Activated effector memory CD4-positive, alpha-beta T cell treated with anti-CD3 and anti-CD28 coated beads, Interleukin-2, amount 50 U/mL, for 16 hours (primary cell): ENCODE measurements around the gene CFAP46.

Source experiments
- DNase-seq: peaks from one replicate; pipeline ENCODE4 v3.0.0-alpha.2; 2020

The CFAP46 gene

DNA sequence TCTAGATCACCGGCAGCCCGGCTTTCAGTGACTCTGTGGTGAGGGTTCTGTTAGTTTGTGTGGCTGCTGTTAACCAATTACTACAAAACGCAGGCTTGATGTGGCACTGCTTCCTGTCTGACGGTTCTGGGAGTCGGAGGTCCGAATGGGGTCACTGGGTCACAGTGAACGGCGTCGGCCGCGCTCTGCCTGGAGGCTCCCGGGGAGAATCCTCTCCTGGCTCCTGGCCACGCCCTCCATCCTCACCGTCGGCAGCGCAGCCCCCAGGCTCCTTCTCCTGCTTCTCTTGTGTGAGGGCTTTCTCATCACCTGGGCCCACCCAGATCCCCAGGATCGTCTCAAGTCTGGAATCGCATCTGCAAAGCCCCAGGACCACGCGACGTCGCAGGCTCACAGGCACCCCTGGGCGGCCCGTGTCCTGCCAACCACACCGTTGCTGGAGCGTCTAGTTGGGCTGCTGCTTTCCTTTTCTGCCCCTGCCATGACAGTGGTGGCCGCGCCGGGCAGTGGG, 124.6 kb downstream of the CFAP46 start:
- DNase-seq, result peak; percentile 46

DNA sequence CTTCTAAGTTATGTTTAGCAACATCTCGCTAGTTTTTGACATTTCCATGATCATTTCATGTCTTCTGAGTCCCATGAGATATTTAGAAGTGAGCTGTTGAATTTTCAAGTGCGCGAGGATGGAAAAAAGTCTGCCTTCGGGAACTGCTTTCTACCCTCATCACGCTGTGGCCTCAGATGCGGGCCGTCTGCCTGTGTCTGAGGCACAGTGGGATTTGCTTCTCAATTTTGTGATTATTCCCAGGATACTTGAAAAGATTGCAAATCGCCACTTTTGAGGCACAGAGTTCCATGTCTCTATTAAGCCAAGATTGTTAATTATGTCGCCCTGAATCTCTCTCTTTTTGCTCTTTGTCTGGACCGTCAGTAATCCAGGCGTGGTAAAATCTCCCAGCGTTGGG, 125.7 kb downstream of the CFAP46 start:
- DNase-seq, result peak; percentile 8

DNA sequence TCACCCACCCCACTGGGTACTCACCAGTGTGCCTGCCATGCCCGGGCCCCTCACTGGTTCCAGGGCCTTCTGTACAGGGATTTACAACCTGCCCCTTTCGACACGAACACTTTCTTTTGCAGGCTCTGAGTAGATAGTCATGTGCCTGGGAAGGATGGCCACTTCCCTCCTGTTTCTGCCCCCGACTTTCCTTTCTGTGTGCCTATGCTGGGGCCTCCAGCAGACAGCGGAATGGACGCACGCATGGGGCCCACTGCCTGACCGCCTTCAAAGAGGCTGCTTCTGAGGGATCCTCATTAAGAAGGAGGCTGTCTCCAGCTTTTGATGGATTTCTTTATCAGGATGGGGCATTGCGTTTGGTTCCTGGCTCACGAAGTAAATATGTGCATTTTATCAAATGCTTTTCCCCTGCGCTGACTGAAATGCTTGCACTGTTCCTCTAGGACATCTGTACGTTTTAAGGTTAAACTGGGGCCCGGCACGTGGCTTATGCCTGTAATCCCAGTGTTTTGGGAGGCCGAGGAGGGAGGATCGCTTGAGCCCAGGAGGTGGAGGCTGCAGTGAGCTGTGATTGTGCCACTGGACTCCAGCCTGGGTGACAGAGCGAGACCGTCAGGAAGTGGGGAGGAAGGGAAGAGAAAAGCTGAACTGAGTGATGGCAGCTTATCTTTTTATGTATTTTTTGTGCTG, 127.1 kb downstream of the CFAP46 start:
- peak; percentile 42 for DNase-seq

DNA sequence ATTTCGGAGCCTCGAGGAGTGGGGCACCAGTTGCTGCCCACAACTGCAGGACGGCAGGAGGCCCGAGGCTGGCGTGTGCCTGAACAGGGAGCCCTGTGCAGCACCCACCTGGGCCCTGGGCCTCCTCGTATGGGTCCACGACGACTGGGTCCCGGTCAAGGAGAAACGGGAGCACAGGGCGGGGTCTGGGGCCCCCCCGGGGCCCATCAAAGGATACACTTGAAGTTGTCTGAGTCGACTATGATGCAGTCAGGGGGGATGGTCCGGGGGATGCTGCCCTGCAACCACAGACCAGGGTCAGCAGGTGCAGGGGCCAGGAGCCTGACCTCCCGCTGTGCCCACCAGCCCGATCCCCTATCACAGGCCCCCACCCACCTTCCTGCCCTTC, 127.9 kb downstream of the CFAP46 start:
- DNase-seq, result peak; percentile 39

DNA sequence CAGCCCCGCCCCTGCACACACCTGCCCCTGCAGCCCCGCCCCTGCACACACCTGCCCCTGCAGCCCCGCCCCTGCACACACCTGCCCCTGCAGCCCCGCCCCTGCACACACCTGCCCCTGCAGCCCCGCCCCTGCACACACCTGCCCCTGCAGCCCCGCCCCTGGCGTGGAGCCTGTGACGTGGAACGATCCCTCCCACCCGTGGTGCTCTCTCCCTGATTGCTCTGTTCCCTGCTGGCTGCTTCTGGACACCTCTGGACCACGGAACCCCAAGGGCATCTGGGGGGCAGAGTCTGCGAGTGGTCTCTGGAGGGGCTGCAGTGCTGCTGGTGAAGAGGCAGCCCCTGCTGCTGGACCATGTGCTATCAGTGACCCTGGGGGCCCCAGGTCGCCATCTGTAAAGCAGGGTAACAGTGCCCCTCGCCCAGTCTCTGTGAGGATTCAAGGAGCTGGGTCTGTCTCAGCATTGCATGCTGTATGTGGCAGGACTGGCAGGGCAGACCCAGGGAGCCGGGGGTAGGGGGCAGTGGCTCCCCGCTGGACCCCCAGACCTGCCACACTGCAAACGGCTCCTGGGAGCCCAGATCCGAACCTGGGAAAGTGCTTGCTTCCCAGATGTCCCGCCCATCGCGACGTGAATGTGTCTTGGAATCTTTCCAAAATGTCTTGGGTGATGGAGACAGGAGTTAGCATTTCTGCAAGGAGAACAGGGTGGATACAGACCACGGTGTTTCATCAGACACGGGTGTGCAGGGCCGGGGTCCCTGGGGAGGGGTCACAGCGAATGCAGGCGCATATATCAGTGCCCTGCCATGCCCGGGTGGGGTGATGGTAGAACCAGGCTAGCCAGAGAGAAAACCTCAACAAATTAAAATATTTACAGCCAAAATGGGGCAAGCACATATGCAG, 128.6 kb downstream of the CFAP46 start:
- DNase-seq, result peak; percentile 28

DNA sequence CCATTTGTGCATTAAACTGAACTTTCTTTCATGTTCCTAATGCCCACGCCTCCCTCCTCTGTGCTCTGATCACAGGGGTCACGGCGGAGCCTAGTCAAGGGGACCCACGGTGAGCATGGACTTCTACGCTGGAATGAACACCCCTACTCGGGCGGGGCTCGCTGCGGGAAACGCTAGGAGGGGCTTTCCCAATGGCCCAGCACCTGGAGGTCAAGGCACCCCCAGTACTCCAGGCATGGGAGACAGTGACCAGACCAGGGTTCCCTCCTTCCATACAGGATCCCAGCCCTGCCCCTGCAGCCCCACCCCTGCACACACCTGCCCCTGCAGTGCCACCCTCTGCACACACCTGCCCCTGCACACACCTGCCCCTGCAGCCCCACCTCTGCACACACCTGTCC, 129.4 kb downstream of the CFAP46 start:
- no peak for DNase-seq

DNA sequence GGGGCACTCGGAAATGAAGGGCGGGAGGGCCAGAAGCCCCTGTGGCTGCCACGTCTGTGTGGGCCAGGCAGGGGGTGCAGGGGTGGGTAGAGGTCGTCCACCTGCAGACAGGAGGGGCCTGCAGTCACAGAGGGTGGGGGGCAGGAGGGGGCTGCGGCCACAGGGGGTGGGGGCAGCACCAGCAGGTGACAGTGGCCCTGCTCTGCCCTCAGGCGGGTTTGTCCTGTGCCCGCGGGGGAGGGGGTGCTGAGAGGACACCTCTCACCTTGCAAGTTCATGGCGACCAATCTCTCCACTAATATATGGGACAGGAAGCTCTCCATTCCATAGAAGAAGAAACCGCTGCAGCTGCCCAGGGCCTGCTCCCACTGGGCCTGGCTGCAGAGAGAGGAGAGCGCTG, 129.8 kb downstream of the CFAP46 start:
- no peak for DNase-seq

DNA sequence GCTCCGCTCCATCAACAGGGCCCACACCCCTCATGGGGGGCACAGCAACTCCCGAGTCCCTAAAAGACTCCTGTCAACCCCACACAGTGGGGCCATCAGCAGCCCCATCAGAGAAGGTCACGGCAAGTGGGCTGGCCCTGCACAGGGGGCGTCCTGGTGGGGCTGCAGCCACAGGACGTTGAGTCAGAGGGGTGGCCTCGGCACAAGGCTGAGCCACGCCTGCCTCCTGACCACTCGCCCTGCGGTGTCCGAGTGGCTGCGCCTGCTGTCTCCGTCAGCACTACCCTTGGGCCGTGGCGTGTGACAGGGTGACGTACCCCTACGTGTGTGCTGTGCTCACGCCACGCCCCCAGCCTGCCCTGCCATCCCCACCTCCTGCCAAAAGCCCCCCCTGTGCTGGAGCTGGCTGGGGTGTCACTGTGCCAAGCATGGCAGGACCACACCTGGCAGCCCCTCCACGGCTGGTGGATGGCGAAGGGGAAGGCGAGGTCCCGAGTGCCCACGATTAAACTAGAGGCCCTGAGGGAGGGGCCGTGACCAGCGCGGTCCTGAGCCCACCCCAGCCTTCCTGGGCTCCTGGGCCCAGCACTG, 130.4 kb downstream of the CFAP46 start:
- no peak for DNase-seq

DNA sequence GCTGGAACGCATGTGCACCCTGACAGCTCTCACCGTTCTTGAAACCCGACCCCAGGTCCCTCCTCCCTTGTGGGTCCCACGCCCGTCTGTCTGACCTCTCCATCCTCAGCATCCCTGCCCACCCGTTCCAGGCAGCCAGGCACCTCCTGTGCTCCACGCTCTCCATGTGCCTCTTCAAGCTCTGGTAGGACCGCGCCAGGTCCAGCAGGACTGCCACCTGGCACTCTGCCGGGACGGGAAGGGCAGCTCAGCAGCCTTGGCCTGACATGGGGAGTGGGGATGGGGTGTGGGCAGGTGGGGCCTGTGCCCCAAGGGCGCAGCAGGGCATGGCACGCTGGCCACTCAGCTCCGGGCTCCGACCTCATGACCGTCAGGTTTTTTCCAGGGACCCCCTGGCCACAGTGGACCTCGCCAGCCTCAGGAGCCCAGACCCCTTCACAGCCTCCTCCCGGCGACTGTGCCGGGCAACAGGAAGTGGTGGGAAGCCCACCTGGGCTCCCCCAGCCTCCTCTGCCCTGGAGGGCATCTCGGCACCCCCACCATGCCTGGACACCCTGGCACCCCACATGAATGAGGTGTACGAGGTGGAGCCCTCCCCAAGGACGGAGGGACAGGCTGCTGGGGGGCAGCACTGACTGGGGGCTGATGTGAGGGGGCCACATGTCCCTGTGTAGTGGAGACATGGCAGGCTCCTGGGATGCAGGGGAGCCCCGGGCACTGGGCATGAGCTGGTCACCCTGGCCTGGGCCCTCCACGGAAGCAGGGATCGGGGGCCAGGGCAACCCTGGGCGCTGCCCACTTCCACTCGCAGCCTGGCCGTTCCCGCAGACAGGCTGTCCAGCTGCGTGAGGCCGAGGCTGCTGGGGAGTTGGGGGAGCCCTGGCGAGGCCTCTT, 131.3 kb downstream of the CFAP46 start:
- DNase-seq, result no peak

DNA sequence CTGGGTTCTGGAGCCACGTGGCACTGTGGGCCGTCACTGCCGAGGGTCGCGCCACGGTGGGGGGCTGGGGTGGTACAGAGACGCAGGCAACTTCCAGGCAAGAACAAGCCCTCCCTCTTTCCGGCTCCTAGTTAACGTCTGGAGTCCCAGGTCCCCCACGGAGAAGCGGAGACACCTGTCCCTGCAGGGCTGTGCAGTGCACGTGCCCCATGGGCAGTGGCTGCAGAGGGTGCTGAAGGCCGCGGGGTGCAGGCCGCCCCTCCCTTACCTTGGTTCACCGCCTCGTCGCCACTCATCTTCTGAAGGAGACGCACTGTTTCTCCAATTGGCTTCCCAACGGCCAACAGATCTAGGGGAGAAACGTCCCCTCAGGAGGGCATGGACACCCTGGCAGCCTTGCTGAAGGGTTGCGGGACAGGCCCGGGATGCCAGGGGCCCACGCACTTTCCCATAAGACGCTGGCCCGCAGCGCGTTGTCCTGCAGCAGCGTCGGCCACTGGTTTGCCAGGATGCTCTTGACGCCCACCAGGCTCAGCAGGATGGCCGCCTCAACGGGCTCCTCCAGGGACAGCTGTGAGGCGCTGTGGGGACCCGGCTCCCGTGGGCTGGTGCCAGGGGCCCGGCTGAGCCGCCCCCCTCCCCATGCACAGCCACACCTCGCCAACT, 132.1 kb downstream of the CFAP46 start:
- no peak for DNase-seq

DNA sequence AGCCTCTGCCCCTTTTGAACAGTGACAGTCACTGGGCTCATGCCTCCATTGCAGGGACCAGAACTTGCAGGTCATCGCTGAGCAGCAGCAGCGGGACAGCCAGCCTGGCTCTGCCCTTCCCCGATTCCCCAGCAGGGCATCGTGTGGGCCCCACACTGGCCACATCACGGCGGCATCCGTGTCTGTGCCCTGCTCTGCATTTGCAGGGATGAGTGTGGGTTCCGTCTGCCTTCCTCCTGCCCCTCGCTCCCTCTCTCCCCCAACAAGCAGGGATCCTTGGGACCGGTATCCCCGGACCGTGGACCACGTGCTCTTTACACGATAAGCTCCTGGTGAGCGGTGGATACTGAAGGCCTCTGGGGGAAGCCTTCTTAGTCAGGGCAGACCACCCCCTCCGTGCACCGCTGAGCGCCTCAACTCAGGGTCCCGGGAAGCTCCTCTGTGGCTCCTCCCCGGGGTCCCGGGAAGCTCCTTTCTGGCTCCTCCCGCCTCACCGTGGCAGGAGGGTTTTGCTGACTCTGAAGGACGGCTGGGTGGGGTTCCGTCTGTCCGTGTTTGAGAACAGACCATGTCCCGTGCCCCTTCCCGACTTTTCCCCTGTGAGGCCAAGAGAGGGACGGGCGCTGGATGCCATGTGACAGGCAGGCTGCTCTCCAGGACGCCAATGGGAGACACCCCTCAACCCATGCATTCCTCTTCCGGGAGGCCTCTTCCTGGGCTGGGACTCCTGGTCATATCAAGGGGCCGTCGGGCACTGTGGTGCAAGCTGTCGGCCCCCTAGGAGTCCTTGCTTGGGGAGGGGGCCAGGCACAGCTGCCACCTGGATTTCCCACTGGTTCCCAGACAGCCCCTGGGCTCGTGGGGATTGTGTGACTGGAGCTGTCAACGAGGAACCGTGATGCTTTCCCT, 132.9 kb downstream of the CFAP46 start:
- no peak for DNase-seq

DNA sequence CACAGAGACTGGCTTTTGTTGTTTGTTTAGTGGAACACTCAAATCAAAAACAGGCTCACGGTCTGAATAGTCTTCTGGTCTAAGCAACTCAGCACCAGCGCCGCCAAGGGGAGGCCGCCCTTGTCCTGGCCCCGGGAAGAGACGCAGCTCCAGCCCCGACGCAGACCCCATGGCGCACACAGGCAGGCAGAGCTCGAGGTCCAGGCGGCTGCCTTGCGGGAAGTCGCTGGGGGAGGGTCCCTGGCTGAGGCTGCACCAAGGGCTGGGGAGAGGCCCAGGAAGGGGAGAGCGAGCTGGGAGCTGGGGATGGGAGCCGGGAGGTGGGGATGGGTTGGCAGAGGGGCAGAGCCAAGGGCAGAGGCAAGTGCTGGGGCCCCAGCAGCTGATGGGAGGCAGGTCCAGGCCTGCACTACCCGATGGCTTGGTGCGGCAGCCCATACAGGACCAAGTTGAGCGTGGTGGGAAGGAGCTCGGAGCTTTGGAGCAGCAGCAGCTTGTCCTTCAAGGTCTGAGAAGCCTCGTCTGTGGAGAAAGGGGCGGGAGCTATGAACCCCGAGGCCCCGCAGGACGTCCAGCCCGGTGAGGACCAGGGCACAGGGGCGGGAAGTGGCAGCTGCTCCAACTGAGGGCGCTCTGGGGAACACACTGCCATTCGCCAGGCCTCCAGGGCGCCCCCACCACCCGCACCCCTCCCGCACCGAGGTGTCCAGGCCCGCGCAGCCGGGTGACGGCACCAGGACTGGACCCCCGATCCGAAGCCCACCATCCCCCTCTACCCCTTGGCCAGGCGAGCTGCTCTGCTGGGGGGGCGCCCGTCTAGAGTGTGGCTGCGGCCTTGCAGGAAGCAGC, 133.8 kb downstream of the CFAP46 start:
- no peak for DNase-seq

DNA sequence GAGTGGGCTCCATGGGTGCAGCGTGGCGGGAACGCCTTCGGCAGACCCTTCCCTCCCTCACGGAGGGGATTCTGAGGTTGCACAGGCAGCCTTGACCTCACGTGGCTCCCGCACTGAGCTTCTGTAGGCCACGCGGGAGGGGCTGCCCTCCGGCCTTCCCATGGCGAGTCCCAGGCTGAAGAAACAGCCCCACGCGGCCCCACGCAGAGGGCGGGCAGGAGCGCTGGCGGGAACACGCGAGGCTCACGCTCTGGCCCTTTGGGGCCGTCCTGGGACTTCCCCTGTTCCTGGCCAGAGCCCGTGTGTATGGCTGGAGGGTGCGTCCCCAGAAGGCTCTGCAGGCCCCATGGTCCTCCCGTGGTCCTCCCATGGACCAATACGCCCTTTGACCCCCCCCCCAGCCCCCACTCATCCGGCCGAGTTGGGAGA, 134.7 kb downstream of the CFAP46 start:
- DNase-seq, result no peak

DNA sequence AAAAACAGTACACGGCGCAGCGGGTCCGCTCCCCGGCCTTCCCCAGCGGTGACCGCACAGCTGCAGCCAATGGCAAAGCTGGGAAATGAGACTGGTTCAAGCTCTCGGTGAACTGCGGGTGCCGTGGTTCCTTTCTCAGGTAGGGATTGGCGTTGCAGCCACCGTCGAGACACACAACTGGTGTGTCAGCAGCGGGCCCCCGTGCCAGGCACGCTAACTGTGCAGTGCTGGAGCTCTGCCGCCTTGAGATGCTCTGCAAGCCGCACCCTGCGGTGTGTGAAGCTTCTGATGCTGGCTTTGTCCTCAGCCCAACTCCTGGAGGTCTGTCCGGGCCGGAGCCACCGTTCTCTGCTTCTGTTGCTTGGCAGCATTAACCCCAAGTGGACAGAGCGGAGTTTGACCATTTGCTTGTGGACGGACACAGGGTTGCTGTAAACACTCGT, 135.8 kb downstream of the CFAP46 start:
- no peak for DNase-seq

DNA sequence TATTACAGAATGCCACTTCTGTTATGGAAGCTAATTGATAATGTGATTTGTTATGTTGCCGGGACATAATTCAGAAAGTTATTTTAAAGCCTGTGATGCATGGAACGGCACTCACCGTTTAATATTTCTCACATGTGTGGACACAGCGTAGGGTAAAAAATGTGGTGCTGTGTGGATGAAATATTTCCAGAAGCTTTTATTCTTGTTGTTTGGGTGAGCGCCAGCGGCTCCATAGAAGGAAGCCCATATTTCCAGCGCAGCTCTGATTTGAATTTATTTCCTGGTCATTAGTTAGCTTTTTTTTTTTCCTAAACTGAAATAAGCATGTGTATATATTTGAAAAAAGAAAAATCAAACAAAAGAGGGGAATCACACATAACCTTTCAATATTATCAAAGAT, 136.3 kb downstream of the CFAP46 start:
- DNase-seq, result no peak

DNA sequence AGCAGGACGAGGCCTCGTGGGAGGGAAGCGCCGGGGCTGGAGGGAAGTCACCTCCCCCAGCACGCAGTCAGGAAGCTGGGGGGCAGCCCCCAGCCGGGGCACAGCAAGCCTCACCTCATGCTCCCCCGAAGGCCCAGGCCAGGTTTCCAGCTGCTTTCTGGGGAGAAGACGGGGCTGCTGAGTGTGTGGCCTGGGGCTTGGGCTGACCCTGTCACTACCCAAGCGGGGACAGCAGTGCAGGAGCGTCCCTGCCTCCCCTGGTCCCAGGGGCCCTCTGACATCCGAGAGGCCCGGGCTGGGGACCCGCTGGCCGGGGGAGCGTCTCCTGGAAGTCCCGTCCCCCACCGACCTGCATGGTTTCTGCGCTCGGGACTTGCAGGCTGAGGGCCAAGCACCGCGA, 136.8 kb downstream of the CFAP46 start:
- no peak for DNase-seq

DNA sequence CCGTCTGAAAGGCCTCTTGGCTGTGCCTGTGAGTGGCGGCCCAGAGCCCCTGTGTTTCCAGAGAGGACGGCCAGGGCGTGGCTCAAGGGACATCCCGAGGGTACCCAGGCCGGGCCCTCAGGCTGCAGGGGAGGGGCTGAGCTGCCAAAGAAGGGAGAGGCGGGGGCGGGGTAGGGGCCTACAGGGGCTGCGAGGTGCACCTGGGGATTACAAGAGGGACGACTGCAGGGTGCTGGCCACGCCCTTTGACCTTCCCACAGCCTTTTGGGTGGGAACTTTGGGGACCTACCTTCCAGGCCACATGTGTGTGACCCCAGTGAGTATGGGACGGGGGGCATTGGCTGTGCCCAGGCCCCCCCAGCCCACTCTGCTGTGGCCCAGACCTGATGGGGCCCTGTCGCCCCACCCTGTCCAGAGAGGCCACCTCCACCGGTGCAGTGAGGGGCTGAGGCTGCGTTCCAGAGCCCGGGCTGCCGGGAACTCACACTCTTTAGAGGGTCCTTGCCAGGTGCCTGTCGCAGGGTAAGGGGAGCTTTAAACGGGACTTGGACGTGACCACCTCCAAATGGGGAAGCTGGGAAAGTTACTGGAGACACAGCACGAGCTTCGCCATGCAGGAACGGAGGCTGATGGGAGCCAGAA, 137.5 kb downstream of the CFAP46 start:
- no peak for DNase-seq

DNA sequence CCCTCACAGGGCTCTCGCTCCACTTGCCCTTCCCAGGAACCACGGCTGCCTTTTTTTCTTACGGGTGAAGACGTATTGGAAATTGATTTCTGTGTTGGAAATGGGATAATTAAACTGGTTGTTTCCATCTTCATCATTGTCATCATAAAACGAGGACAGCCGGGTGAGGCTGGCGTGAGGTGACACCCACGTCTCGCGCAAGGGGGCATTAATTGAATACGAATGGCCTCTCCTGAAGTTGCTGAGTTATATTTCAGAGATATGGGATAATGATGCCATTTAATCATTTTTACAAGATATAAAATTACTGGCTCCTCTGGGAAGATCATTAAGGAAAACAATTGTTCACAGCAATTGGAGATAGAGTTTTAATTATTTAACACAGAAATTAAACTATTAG, 138.1 kb downstream of the CFAP46 start:
- DNase-seq, result no peak
